GM18505 (cell line): ENCODE data around the gene KCTD18.

Experiments used
- ATAC-seq: cut with Tn5 transposase; IDR thresholded peaks from one replicate; pipeline ENCODE4 v1.9.1; 2021; ENCODE audit not compliant: unreplicated experiment
- POLR2A ChIP-seq: IDR thresholded peaks from 4 replicates; pipeline ENCODE4 v1.6.1; 2011; ENCODE audit warnings: borderline replicate concordance; ENCODE audit not compliant: insufficient read depth, insufficient read length; ENCODE audit errors: extremely low read depth

Gene KCTD18

GRCh38 chr2:200509612-200510433, at the start of gene KCTD18:
TSS of gene KCTD18 (minus strand) at chr2:200510068. CDS start at chr2:200507016, 3,052 bp downstream.
- ATAC-seq, result peak; percentile 99
- peak; percentile 82 for TF ChIP-seq POLR2A

DNA sequence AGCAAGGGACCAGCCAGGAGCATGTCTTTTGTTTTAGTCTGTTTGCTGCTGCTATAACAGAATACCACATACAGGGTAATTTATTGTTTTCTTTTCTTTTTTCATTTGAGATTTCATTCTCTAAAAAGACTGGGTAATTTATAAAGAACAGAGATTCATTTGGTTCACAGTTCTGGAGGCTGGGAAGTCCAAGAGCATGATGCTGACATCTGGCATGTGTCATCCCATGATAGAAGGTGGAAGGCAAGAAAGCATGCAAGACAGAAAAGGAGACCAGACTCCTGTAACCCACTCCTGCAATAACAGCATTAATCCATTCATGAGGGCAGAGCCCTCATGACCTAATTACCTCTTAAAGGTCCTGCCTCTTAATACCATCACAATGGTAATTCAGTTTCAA, 30.9 kb upstream of the KCTD18 start:
- TF ChIP-seq POLR2A, result no peak
- ATAC-seq, result no peak

DNA sequence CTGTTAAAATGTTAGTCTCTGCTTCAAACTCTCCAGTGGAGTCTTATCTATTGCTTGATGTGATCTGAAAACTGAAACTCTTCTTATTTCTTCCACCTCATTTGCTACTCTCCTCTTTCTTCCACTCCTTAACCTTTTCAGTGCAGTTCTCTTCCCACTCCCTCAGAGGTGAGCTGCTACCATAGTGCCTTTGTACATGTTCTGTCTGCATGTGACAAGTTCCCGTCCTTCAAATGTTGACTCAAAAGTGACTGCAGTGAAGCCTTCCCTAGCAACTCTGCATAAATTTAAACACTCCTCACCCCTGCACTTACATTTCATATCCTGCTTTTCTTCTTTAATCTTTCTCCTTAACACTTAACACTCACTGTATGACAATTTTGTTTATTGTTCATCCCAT, 28.3 kb upstream of the KCTD18 start:
- TF ChIP-seq POLR2A, result no peak
- ATAC-seq, result no peak

DNA sequence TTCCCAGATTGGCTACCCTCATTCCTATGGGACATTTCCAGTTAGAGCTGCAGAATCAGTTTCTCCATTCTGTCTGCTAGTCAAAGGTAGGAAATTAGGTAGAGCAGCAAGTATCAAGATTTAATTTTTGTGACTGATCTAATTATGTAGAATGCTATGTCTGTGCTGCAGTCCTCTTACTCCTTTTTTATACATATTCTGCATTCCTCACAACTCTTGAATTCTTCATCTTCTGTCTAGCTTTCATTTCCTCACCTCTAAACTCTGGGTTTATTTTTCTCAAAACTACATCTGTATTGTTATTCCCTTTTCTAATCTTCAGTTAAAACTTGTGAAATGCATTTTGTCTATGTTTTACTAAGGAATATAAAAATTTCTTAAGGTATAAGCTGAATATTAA, 24.7 kb upstream of the KCTD18 start:
- ATAC-seq, result no peak
- no peak for TF ChIP-seq POLR2A

DNA sequence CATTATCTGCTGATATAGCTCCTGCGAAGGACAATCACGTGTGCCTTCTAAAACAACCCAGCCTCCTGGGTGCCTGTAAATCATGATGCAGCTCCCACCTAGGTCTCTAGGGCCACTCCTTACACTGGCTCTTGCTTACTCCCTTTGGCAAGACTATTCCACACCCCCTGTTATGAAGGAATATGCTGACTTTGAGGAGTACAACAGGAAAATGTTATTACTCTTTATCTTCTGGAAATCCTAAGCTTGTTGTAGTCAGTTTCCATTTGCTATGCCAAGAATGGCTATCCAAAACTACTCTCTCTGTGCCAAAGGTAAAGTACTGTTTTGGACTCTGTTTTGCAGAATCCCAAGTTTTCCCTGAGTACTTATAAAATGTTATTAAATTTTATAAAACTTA, 23.9 kb upstream of the KCTD18 start:
- TF ChIP-seq POLR2A, result no peak
- no peak for ATAC-seq

GRCh38 chr2:200528228-200528627, 18.4 kb upstream of the KCTD18 start:
- no peak for TF ChIP-seq POLR2A
- ATAC-seq, result no peak

GRCh38 chr2:200525882-200526651, 16.2 kb upstream of the KCTD18 start, which contains the start of gene SGO2:
TSS of gene SGO2 (plus strand) at chr2:200526207. CDS start at chr2:200532976, 6,769 bp downstream.
- peak; percentile 92 for TF ChIP-seq POLR2A
- peak; percentile 99 for ATAC-seq

GRCh38 chr2:200525551-200525881, 15.6 kb upstream of the KCTD18 start:
- TF ChIP-seq POLR2A, result no peak
- ATAC-seq, result no peak

DNA sequence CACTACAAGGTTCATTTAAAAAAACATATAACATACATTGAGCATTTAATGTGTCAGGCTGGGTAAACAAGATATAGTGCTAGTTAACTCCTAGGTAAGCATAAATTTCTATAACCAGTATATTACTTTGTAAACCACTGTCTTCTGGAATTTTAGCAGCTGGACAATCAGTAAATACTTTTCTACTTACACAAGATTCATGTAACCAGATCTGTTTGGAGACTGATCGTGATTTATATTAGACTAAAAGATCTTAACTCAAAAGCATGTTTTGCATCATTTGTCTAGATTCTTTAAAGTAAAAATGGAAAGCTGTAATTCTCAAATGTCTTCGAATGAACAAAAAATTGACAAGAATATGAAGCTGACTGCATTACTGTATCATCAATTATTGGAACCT, 15.2 kb upstream of the KCTD18 start:
- no peak for TF ChIP-seq POLR2A
- ATAC-seq, result no peak

DNA sequence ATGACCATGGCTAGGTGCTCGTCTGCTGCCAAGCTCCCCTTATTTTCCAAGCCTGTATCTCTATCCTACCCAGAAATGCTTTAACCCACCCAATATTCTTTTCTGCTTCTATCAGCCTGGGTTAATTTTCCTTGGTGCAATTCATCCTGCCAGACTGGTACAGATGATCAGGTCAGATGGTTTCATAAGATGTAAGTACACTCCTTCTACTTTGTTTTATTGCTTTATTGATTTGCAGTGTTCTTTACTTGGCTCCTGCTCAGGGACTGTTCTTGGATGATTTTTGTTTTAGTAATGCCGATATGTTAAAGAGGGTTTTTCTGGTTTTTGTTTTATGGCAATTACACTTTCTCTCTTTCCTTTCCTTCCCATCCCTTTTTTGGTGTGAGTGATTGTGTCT, 13.7 kb upstream of the KCTD18 start:
- no peak for TF ChIP-seq POLR2A
- ATAC-seq, result no peak

GRCh38 chr2:200523158-200523557, 13.3 kb upstream of the KCTD18 start:
- ATAC-seq, result no peak
- TF ChIP-seq POLR2A, result no peak

- ATAC-seq, result no peak
- no peak for TF ChIP-seq POLR2A
Observed at GRCh38 chr2:200515155-200515554, 5.3 kb upstream of the KCTD18 start.

DNA sequence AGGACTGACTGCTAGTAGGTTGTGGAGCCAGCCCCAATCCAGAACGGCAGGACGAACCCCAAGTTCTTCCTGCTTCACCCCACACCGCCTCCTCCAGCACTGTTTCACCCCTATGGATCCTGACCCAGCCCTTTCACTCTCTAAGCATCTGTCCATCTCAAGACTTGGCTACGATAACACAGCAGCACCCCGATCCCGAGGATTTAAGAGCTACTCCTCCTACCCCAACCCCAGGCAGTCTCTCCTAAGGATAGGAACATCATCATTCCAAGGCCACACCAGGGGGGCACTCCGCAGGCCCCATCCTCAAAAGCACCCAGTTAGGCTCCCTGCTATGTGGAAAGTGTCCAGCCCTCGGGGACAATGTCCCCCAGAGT, 645 bp downstream of the KCTD18 start:
- TF ChIP-seq POLR2A, result no peak
- no peak for ATAC-seq

DNA sequence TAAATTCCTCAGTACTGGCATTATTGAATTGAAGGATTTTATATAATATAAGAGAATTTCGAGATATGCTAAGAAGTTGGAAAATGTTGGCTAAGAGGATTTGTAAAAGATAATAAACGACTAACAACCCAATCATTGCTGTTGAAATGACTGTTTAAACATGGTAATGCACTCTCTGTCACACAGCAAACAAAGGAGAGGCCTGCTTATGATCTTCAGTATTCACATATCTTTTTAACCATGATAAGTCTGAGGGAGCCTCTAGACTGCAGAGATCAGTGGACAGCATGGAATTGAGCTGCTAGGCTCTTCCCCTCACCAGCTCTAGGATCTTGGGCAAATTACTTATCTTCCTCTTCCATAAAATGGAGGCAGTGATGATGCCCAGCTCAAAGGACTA, 2.7 kb downstream of the KCTD18 start:
- no peak for TF ChIP-seq POLR2A
- no peak for ATAC-seq

GRCh38 chr2:200506679-200507078, 3.2 kb downstream of the KCTD18 start:
- TF ChIP-seq POLR2A, result no peak
- no peak for ATAC-seq

- no peak for ATAC-seq
- no peak for TF ChIP-seq POLR2A
Observed at GRCh38 chr2:200502196-200502595, 7.7 kb downstream of the KCTD18 start.
